NT2/D1 (cell line): ENCODE measurements around the gene ZNF428.

Source experiments
- DNase-seq: peaks from one replicate; pipeline ENCODE4 v3.0.0-alpha.2; 2011; ENCODE audit warnings: low read depth, low spot score
- H3K27me3 ChIP-seq: 2 replicates; pipeline ENCODE4 v1.6.0; 2011; ENCODE audit warnings: mild to moderate bottlenecking; ENCODE audit not compliant: insufficient read length, insufficient read depth
- H3K36me3 ChIP-seq: 2 replicates; pipeline ENCODE4 v1.6.1; 2011; ENCODE audit warnings: mild to moderate bottlenecking, low read length, mixed read lengths; ENCODE audit not compliant: insufficient read depth, insufficient read length
- H3K4me1 ChIP-seq: 2 replicates; pipeline ENCODE4 v1.5.1; 2011; ENCODE audit not compliant: insufficient read depth, insufficient read length
- H3K4me3 ChIP-seq: 2 replicates; pipeline ENCODE4 v1.5.1; 2011; ENCODE audit warnings: low read depth; ENCODE audit not compliant: insufficient read length
- H3K9ac ChIP-seq: 2 replicates; pipeline ENCODE4 v1.6.0; 2011; ENCODE audit warnings: low read depth; ENCODE audit not compliant: insufficient read length
- H3K9me3 ChIP-seq: 2 replicates; pipeline ENCODE4 v1.5.1; 2011; ENCODE audit warnings: mild to moderate bottlenecking, low read length; ENCODE audit not compliant: insufficient read depth
- SUZ12 ChIP-seq: IDR thresholded peaks from 2 replicates; pipeline ENCODE4 v1.6.1; 2011; ENCODE audit not compliant: insufficient read length, insufficient read depth; ENCODE audit errors: extremely low read depth
- YY1 ChIP-seq: IDR thresholded peaks from 2 replicates; pipeline ENCODE4 v1.6.1; 2011; ENCODE audit not compliant: insufficient read length, insufficient read depth
- ZNF274 ChIP-seq: IDR thresholded peaks from 2 replicates; pipeline ENCODE4 v1.6.1; 2011; ENCODE audit warnings: mild to moderate bottlenecking, low read depth, low read length

ZNF428 gene

DNA sequence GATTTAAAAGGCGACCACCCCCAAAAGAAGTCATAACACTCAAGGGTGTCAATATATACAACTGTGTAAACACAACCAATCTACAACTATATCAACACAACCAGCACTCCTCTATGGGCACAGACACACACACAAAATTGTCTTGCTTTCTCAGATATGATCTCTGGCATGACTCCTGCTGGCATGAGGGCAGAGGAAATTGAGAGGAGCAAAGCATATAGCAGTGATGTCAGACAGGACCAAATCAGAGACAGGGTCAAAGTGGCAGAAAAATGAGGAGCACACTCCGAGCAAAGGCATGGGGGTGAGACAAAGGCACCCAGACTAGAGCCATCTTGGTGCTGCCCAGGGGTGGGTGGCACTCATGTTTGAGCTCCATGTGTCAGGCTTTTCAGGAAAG is 33.1 kb downstream of the ZNF428 start:
- no peak overlapping the region for H3K9ac ChIP-seq
- H3K4me1 ChIP-seq = no peaks in the 10 kb centered on the region
- no peaks in the 10 kb centered on the region for H3K27me3 ChIP-seq
- H3K36me3 ChIP-seq = peaks cover 34% of the 10 kb centered on the region
- DNase-seq = no peak
- H3K9me3 ChIP-seq = no peaks in the 10 kb centered on the region
- no peak overlapping the region for H3K4me3 ChIP-seq
- no peak for TF ChIP-seq YY1
- no peak for TF ChIP-seq ZNF274
- TF ChIP-seq SUZ12 = no peak

GRCh38 chr19:43584484-43584883 is 34.9 kb downstream of the ZNF428 start:
- Histone ChIP-seq H3K4me1 (no peaks in the 10 kb centered on the region), H3K36me3 (peaks cover 21% of the 10 kb centered on the region), H3K9ac (no peak overlapping the region), H3K27me3 (no peaks in the 10 kb centered on the region), H3K9me3 (no peaks in the 10 kb centered on the region), H3K4me3 (no peak overlapping the region)
- TF ChIP-seq YY1 = no peak
- TF ChIP-seq ZNF274 = no peak
- no peak for TF ChIP-seq SUZ12
- DNase-seq = no peak

GRCh38 chr19:43582495-43582894 is 36.9 kb downstream of the ZNF428 start:
- Histone ChIP-seq H3K4me1 (no peaks in the 10 kb centered on the region), H3K9ac (no peak overlapping the region), H3K27me3 (no peaks in the 10 kb centered on the region), H3K9me3 (no peaks in the 10 kb centered on the region), H3K36me3 (peaks cover 15% of the 10 kb centered on the region), H3K4me3 (no peak overlapping the region)
- TF ChIP-seq ZNF274 (no peak), YY1 (no peak), SUZ12 (no peak)
- DNase-seq = no peak

- H3K4me3 ChIP-seq = no peak overlapping the region
- H3K36me3 ChIP-seq = peaks cover 7% of the 10 kb centered on the region
- no peaks in the 10 kb centered on the region for H3K4me1 ChIP-seq
- H3K9me3 ChIP-seq = no peaks in the 10 kb centered on the region
- DNase-seq = no peak
- no peak for TF ChIP-seq YY1
- TF ChIP-seq ZNF274 = no peak
- TF ChIP-seq SUZ12 = no peak
- no peaks in the 10 kb centered on the region for H3K27me3 ChIP-seq
- H3K9ac ChIP-seq = peak overlapping the region; percentile 28
Measured at GRCh38 chr19:43581467-43581866, 38.0 kb downstream of the ZNF428 start.

DNA sequence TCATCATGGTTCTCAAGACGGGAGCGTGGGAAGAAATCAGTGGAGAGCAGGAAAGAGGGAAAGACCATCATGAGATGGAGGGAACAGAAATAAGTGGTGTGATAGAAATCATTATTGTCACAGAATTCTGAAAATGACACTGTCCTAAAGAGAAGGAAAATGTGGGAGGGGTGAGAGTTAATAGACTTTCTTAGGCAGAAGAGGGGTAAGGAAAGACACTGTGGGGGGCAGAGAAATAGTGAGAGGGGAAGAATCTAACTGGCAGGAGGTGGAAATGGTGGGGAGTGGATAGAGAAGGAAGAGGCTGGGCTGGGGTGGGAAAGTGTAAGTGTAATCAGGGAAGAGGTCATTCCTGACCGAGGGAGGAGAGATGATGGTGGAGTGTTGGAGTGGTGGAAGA is 40.6 kb downstream of the ZNF428 start:
- no peak overlapping the region for H3K9ac ChIP-seq
- DNase-seq = no peak
- TF ChIP-seq ZNF274 = no peak
- TF ChIP-seq YY1 = no peak
- no peak for TF ChIP-seq SUZ12
- peaks cover 4% of the 10 kb centered on the region for H3K36me3 ChIP-seq
- no peaks in the 10 kb centered on the region for H3K27me3 ChIP-seq
- H3K9me3 ChIP-seq = no peaks in the 10 kb centered on the region
- H3K4me1 ChIP-seq = peaks cover 6% of the 10 kb centered on the region
- no peak overlapping the region for H3K4me3 ChIP-seq

DNA sequence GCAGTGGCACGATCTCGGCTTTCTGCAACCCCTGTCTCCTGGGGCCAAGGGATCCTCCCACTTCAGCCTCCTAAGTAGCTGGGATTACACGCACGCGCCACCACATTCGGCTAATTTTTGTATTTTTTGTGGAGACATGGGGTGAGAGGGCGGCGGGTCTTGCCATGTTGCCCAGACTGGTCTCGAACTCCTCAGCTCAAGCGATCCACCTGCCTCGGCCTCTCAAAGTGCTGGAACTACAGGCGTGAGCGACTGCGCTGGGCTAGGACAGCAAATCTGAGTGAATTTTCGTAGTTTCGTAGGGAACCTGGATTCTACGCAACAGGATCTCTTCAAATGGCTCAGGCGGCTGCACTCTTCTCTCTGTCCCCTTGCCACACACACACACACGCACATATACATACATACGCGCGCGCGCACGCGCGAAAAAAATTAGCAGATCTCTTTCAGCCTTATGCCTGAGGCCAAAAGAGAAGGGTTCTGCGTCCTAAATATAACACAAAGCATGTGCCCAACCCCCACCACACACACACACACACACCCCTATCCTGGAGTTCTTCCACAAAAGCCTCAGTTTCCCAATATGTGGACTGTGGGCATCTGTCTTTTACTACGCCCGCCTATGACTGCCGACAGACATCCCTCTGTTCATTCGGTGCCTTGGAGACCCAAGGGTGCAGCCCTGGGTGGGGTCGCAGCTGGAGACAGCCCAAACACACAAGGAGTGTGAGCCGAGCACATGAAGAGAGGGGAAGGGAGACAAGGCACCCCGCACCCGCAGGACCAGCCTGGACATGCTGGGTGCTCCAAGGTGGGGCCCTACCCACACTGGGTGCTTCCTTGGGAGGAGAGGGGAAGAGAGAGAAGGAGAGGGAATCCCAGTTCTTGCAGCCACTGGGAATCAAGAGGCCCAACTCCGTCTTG is 43.2 kb downstream of the ZNF428 start:
- Histone ChIP-seq H3K4me1 (peaks cover 6% of the 10 kb centered on the region), H3K4me3 (peak overlapping the region; percentile 11)
- no peak for DNase-seq

DNA sequence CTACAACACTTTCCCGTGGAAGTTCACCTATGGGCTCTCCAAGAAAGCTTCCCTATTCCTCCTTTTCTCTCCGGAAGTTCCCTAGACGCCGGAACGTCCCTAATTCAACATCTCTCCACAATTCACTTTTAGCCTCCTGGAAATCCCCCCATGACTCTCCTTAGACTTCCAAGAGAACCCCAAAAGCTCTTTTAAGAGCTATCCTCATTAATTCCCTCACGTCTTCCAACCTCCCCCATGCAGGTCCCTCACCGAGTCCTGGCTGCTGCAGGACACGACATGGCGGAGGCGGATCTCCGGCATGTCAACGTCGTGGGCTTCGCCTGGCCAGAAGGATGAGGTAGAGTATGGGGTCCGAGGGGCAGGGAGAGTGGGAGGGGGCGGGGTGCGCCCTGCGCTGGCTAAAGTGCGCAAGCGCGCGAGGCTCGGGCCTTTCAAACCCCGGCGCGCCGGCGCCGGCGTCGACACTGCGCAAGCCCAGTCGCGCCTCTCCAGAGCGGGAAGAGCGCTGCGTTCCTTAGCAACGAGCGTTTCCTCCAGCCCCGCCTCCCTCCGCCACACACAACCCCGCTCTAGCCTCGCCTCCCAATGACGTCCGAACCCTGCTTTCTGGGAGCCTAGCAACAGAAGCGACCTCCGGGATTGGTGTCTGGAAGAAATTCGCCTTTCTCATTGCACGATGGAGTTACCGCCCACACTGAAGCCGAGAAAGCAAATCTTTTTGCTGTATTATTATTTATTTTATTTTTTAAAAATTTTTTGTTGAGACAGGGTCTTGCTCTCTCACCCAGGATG is 44.1 kb downstream of the ZNF428 start, which contains the start of the genes PINLYP and XRCC1:
Gene PINLYP, plus strand, starts transcription at position 646 of the 795 bp plus-strand sequence. CDS start 1,391 bp downstream, outside the sequence.
Gene XRCC1, minus strand, starts transcription at position 372 of the 795 bp plus-strand sequence. Its CDS starts 69 bp downstream, at position 303.
- H3K9me3 ChIP-seq = no peaks in the 10 kb centered on the region
- H3K4me3 ChIP-seq = peak within 1 kb of the TSS; percentile 57
- peak within 1 kb of the TSS; percentile 84 for H3K9ac ChIP-seq
- DNase-seq = peak; percentile 95
- H3K36me3 ChIP-seq = peaks cover 12% of the 10 kb centered on the region
- no peak for TF ChIP-seq SUZ12
- no peak for TF ChIP-seq ZNF274
- no peak for TF ChIP-seq YY1
- peaks cover 6% of the 10 kb centered on the region for H3K4me1 ChIP-seq
- no peaks in the 10 kb centered on the region for H3K27me3 ChIP-seq

More for the DNA sequence above, 43.2 kb downstream of the ZNF428 start:
- H3K27me3 ChIP-seq = no peaks in the 10 kb centered on the region
- no peak overlapping the region for H3K9ac ChIP-seq
- TF ChIP-seq YY1 (no peak), SUZ12 (no peak), ZNF274 (no peak)
- H3K9me3 ChIP-seq = no peaks in the 10 kb centered on the region
- peaks cover 12% of the 10 kb centered on the region for H3K36me3 ChIP-seq
